ENCODE measurements around the gene APOL4.
"Not testable (repeated sequence)": the region's sequence is repeated elsewhere in the genome, so short reads cannot be mapped to it uniquely, and the experiment has no call there.

The APOL4 gene

GRCh38 chr22:36187862-36188261 lies 13.7 kb downstream of the APOL4 start:
- not testable (repeated sequence) for H3K27ac ChIP-seq (ENCODE audit: insufficient read depth, low read length, poor library complexity, severe bottlenecking); H3K27me3 ChIP-seq (replicated peaks; ENCODE audit: control insufficient read depth, insufficient read depth, low read length, poor library complexity, severe bottlenecking); H3K4me1 ChIP-seq (ENCODE audit: control insufficient read depth, insufficient read depth, low read length, poor library complexity, severe bottlenecking); DNase-seq; H3K4me3 ChIP-seq (ENCODE audit: insufficient read depth, low read depth, low read length, poor library complexity, severe bottlenecking); H3K9me3 ChIP-seq (ENCODE audit: control insufficient read depth, low read length); H3K36me3 ChIP-seq (ENCODE audit: control insufficient read depth, insufficient read depth, low read length)

DNA sequence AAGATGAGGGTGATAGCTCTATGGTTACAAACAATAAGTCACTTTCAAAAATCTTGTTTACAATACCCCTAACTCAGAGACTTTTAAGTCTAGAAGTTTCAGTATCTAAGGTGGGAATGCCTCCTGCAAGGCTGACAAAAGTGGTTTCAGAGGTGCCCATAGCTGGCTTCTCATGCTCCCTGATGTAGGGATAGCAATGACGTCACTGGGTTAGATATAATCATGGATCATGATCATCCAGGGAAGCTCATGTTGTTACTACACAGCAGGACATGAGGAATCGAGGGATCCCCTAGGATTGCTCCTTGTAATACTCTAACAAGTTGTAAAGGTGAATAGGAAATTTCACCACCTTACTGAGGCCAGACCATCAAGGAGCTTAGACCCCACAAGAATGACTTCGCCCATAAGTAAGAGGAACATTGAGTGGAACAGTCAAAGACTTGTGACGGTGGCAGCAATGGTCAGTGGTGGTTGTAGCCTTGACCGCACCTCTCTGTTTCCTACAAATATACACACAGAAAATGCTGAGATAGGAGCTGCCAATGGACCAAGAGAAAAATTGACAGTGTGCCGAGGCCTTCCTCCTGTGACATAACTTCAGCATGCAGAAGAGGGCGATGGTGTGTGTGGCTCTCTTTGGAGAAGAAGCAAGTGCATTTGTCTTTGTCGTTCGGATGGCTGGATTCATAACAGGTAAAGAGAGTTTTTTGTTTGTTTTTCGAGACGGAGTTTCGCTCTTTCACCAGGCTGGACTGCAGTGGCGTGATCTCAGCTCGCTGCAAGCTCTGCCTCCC lies 15.6 kb downstream of the APOL4 start:
- no peak for DNase-seq
- Histone ChIP-seq H3K4me1 (ENCODE audit: control insufficient read depth, insufficient read depth, low read length, poor library complexity, severe bottlenecking) (no peaks in the 10 kb centered on the region), H3K36me3 (ENCODE audit: control insufficient read depth, insufficient read depth, low read length) (no peaks in the 10 kb centered on the region), H3K4me3 (ENCODE audit: insufficient read depth, low read depth, low read length, poor library complexity, severe bottlenecking) (no peak overlapping the region), H3K9me3 (ENCODE audit: control insufficient read depth, low read length) (no peaks in the 10 kb centered on the region), H3K27me3 (replicated peaks; ENCODE audit: control insufficient read depth, insufficient read depth, low read length, poor library complexity, severe bottlenecking) (no peaks in the 10 kb centered on the region), H3K27ac (ENCODE audit: insufficient read depth, low read length, poor library complexity, severe bottlenecking) (no peak overlapping the region)

DNA sequence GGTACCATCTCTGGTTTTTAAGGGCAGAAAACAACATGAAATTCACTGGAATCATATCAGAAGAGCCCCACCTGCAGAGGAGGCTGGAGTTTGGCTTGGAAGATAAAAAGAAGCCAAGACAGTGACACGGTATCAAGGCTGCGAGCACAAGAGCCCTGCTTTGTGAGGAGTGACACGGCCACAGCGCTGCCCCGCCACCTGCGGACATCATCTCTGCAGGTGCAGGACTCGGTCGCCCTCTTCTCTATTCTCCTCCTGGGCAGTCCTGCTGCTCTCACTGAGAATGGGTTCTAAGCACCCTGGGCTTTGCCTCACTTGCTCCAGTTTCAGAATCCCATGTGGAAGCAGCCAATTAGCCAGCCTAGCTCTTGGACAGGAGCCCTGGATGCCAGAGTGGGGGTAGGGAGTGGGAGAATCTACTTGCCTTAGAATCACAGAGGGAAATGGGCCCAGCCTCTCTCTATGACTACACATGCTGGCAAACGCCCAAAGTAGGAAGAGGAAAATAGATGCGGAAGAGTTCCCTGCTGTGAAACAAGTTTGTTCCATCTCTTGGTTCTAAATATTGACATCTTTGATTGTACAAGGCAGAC lies 17.1 kb downstream of the APOL4 start:
- Histone ChIP-seq H3K27me3 (replicated peaks; ENCODE audit: control insufficient read depth, insufficient read depth, low read length, poor library complexity, severe bottlenecking) (no peaks in the 10 kb centered on the region), H3K9me3 (ENCODE audit: control insufficient read depth, low read length) (no peaks in the 10 kb centered on the region), H3K36me3 (ENCODE audit: control insufficient read depth, insufficient read depth, low read length) (no peaks in the 10 kb centered on the region), H3K4me1 (ENCODE audit: control insufficient read depth, insufficient read depth, low read length, poor library complexity, severe bottlenecking) (peaks cover 4% of the 10 kb centered on the region), H3K27ac (ENCODE audit: insufficient read depth, low read length, poor library complexity, severe bottlenecking) (no peak overlapping the region), H3K4me3 (ENCODE audit: insufficient read depth, low read depth, low read length, poor library complexity, severe bottlenecking) (no peak overlapping the region)
- DNase-seq: no peak

DNA sequence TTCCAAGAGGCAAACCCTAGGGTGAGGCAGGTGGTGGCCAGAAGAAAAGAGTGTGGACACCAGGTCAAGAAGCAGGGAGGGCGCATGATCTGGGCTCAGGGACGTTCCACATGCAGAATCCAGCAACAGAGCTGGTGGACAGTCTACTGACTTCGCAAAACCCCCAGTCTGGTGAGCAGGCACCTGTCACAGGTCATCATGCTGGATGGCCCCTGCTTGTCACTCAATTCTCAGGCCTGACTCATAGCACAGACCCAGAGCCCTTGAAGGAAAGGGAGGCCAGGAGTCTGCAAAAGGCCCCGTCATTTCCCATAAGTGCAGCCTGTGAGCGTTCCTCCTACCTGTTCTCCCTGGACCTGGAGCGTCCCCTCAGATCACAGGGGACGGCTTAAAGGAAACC lies 18.2 kb downstream of the APOL4 start:
- no peak for DNase-seq
- no peak overlapping the region for H3K27ac ChIP-seq (ENCODE audit: insufficient read depth, low read length, poor library complexity, severe bottlenecking)
- no peaks in the 10 kb centered on the region for H3K9me3 ChIP-seq (ENCODE audit: control insufficient read depth, low read length)
- H3K4me3 ChIP-seq (ENCODE audit: insufficient read depth, low read depth, low read length, poor library complexity, severe bottlenecking): no peak overlapping the region
- H3K4me1 ChIP-seq (ENCODE audit: control insufficient read depth, insufficient read depth, low read length, poor library complexity, severe bottlenecking): peaks cover 4% of the 10 kb centered on the region
- no peaks in the 10 kb centered on the region for H3K27me3 ChIP-seq (replicated peaks; ENCODE audit: control insufficient read depth, insufficient read depth, low read length, poor library complexity, severe bottlenecking)
- H3K36me3 ChIP-seq (ENCODE audit: control insufficient read depth, insufficient read depth, low read length): no peaks in the 10 kb centered on the region

GRCh38 chr22:36182857-36183256 lies 18.8 kb downstream of the APOL4 start:
- H3K4me1 ChIP-seq (ENCODE audit: control insufficient read depth, insufficient read depth, low read length, poor library complexity, severe bottlenecking): peaks cover 4% of the 10 kb centered on the region
- H3K36me3 ChIP-seq (ENCODE audit: control insufficient read depth, insufficient read depth, low read length): no peaks in the 10 kb centered on the region
- no peak overlapping the region for H3K27ac ChIP-seq (ENCODE audit: insufficient read depth, low read length, poor library complexity, severe bottlenecking)
- DNase-seq: no peak
- H3K27me3 ChIP-seq (replicated peaks; ENCODE audit: control insufficient read depth, insufficient read depth, low read length, poor library complexity, severe bottlenecking): no peaks in the 10 kb centered on the region
- no peaks in the 10 kb centered on the region for H3K9me3 ChIP-seq (ENCODE audit: control insufficient read depth, low read length)
- no peak overlapping the region for H3K4me3 ChIP-seq (ENCODE audit: insufficient read depth, low read depth, low read length, poor library complexity, severe bottlenecking)

GRCh38 chr22:36182056-36182455 lies 19.6 kb downstream of the APOL4 start:
- no peak overlapping the region for H3K27ac ChIP-seq (ENCODE audit: insufficient read depth, low read length, poor library complexity, severe bottlenecking)
- H3K4me3 ChIP-seq (ENCODE audit: insufficient read depth, low read depth, low read length, poor library complexity, severe bottlenecking): no peak overlapping the region
- no peaks in the 10 kb centered on the region for H3K27me3 ChIP-seq (replicated peaks; ENCODE audit: control insufficient read depth, insufficient read depth, low read length, poor library complexity, severe bottlenecking)
- H3K36me3 ChIP-seq (ENCODE audit: control insufficient read depth, insufficient read depth, low read length): no peaks in the 10 kb centered on the region
- no peak for DNase-seq
- peaks cover 4% of the 10 kb centered on the region for H3K4me1 ChIP-seq (ENCODE audit: control insufficient read depth, insufficient read depth, low read length, poor library complexity, severe bottlenecking)
- H3K9me3 ChIP-seq (ENCODE audit: control insufficient read depth, low read length): no peaks in the 10 kb centered on the region

- H3K9me3 ChIP-seq (ENCODE audit: control insufficient read depth, low read length): no peaks in the 10 kb centered on the region
- no peaks in the 10 kb centered on the region for H3K36me3 ChIP-seq (ENCODE audit: control insufficient read depth, insufficient read depth, low read length)
- H3K27me3 ChIP-seq (replicated peaks; ENCODE audit: control insufficient read depth, insufficient read depth, low read length, poor library complexity, severe bottlenecking): no peaks in the 10 kb centered on the region
- no peak overlapping the region for H3K4me3 ChIP-seq (ENCODE audit: insufficient read depth, low read depth, low read length, poor library complexity, severe bottlenecking)
- no peak for DNase-seq
- H3K4me1 ChIP-seq (ENCODE audit: control insufficient read depth, insufficient read depth, low read length, poor library complexity, severe bottlenecking): peaks cover 4% of the 10 kb centered on the region
- no peak overlapping the region for H3K27ac ChIP-seq (ENCODE audit: insufficient read depth, low read length, poor library complexity, severe bottlenecking)
Observed at GRCh38 chr22:36180928-36181327, 20.7 kb downstream of the APOL4 start.

DNA sequence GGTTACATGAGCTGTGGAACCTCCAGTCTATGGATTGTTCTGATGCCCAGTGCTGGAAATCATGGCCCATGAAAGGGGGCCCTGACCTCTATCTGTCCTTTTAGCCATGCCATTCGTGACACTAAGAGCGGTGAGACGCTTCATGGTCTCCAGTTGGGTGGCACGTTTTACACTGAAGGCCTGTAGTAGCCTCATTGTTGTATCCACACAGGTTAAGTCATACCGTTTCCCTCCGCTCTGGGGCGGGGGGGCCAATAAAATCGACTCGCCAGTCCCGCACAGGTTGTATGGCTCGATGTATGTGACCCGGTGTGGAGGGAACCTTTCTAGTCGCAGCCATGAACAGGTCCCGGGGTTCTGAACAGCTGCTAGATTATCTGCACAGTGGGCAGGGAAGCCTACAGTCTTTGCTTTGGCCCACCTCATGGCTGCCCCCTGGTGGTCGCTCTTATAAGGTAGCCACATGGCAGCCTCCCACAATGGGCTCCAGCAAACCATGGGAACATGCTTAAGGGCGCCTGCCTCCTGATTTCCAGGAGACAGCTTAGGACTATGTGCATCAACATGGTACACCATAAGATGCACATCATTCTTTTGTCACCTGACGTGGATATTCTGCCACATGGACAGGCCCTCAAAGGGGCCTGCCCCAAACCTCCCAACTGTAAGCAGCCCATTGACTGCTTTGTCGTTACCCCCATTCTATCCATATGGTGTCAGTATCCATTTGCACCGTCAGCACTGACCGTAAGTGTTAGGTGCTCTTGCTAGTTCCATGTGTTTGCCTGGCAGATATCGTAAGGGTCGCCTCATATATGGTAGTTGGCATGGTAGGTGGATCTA lies 21.4 kb downstream of the APOL4 start:
- Histone ChIP-seq H3K27me3 (replicated peaks; ENCODE audit: control insufficient read depth, insufficient read depth, low read length, poor library complexity, severe bottlenecking) (no peaks in the 10 kb centered on the region), H3K4me1 (ENCODE audit: control insufficient read depth, insufficient read depth, low read length, poor library complexity, severe bottlenecking) (peaks cover 4% of the 10 kb centered on the region), H3K27ac (ENCODE audit: insufficient read depth, low read length, poor library complexity, severe bottlenecking) (no peak overlapping the region), H3K36me3 (ENCODE audit: control insufficient read depth, insufficient read depth, low read length) (no peaks in the 10 kb centered on the region), H3K4me3 (ENCODE audit: insufficient read depth, low read depth, low read length, poor library complexity, severe bottlenecking) (no peak overlapping the region), H3K9me3 (ENCODE audit: control insufficient read depth, low read length) (no peaks in the 10 kb centered on the region)
- DNase-seq: peak; percentile 61 to 75 (median 75)

DNA sequence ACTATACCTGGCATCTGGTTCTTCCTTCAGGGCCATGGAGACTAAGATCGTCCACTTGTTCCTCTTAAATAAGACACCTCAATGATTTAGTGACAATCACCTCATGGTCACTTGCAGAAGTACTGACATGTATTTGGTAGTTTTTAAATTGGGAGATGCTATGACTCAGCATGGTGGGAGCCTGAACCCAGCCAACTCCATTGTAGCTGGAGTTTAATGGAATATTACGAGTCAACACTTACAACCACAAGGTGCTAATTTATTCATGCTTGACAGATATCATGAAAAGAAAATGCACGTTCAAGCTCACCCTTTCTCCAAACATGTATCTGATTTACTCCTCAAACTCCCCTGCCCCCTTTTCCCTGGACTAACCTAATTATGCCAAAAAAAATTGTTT lies 24.4 kb downstream of the APOL4 start:
- Histone ChIP-seq H3K27ac (ENCODE audit: insufficient read depth, low read length, poor library complexity, severe bottlenecking) (no peak overlapping the region), H3K27me3 (replicated peaks; ENCODE audit: control insufficient read depth, insufficient read depth, low read length, poor library complexity, severe bottlenecking) (no peaks in the 10 kb centered on the region), H3K4me3 (ENCODE audit: insufficient read depth, low read depth, low read length, poor library complexity, severe bottlenecking) (no peak overlapping the region), H3K36me3 (ENCODE audit: control insufficient read depth, insufficient read depth, low read length) (no peaks in the 10 kb centered on the region), H3K9me3 (ENCODE audit: control insufficient read depth, low read length) (no peaks in the 10 kb centered on the region), H3K4me1 (ENCODE audit: control insufficient read depth, insufficient read depth, low read length, poor library complexity, severe bottlenecking) (peaks cover 4% of the 10 kb centered on the region)
- no peak for DNase-seq

DNA sequence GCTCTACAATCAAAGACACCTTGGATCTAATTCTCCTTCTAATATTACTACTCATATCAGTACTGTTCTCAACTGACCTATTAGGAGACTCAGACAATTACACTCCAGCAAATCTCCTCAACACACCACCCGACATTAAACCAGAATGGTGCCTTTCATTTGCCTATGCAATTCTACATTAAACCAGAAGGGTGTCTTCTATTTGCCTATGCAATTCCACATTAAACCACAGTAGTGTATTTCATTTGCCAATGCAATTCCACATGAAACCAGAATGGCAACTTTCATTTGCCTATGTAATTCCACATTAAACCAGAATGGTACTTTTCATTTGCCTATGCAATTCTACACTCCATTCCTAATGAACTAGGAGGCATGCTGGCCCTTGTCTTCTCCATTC lies 25.7 kb downstream of the APOL4 start:
- Histone ChIP-seq H3K36me3 (ENCODE audit: control insufficient read depth, insufficient read depth, low read length) (no peaks in the 10 kb centered on the region), H3K9me3 (ENCODE audit: control insufficient read depth, low read length) (no peaks in the 10 kb centered on the region), H3K27ac (ENCODE audit: insufficient read depth, low read length, poor library complexity, severe bottlenecking) (no peak overlapping the region), H3K4me1 (ENCODE audit: control insufficient read depth, insufficient read depth, low read length, poor library complexity, severe bottlenecking) (peaks cover 4% of the 10 kb centered on the region), H3K4me3 (ENCODE audit: insufficient read depth, low read depth, low read length, poor library complexity, severe bottlenecking) (no peak overlapping the region), H3K27me3 (replicated peaks; ENCODE audit: control insufficient read depth, insufficient read depth, low read length, poor library complexity, severe bottlenecking) (no peaks in the 10 kb centered on the region)
- no peak for DNase-seq

All from effector memory CD4-positive, alpha-beta T cell (primary cell).